Breast epithelium (tissue), 3 donors: Measurements from ENCODE around the gene RETREG1.

Source experiments
- CTCF ChIP-seq, 3 donors: fragments of 450-650 bp; IDR thresholded peaks; one replicate each; pipeline ENCODE4 v1.5.1; 2016 to 2017; ENCODE audit warnings: antibody characterized with exemption in 3 of 3, mild to moderate bottlenecking in 3 of 3, moderate library complexity in 3 of 3
- POLR2A ChIP-seq: fragments of 450-650 bp; IDR thresholded peaks from one replicate; pipeline ENCODE4 v1.6.1; 2016; ENCODE audit warnings: antibody characterized with exemption, mild to moderate bottlenecking, moderate library complexity
- POLR2AphosphoS5 ChIP-seq, 3 donors: sonication (generic); formaldehyde crosslinking; IDR thresholded peaks; one replicate each; pipeline ENCODE4 v1.6.1; 2017; ENCODE audit warnings: antibody characterized with exemption in 3 of 3

- TF ChIP-seq POLR2AphosphoS5 (IDR thresholded peaks at IDR 0.05) = peak in 1 of 3 donors; percentile 41
- TF ChIP-seq CTCF (IDR thresholded peaks at IDR 0.05) = no peak
- TF ChIP-seq POLR2A = no peak
Observed at GRCh38 chr5:16656561-16657191, 39.9 kb upstream of the RETREG1 start.
